Nephron (organoid): ENCODE data around the gene PKHD1.
A peak's percentile ranks its signal among the peaks of the same experiment; 100 is the strongest.
"Not testable (repeated sequence)": the region's sequence is repeated elsewhere in the genome, so short reads cannot be mapped to it uniquely, and the experiment has no call there.

Experiments
- H3K27ac Mint-ChIP-seq, 3 experiments: 2 replicates each; pipeline ENCODE4 v1.8.0; 2020; ENCODE audit warnings: mixed read lengths in 3 of 3, mild to moderate bottlenecking in 2 of 3, moderate library complexity in 1 of 3
- H3K27me3 Mint-ChIP-seq: 2 replicates; pipeline ENCODE4 v1.8.0; 2021; ENCODE audit warnings: low read depth, mild to moderate bottlenecking, moderate library complexity, mixed read lengths
- H3K36me3 Mint-ChIP-seq: 2 replicates; pipeline ENCODE4 v1.8.0; 2020; ENCODE audit warnings: low read depth, mixed read lengths
- H3K4me1 Mint-ChIP-seq: 2 replicates; pipeline ENCODE4 v1.8.0; 2020; ENCODE audit warnings: mixed read lengths
- H3K4me3 Mint-ChIP-seq, 3 experiments: 2 replicates each; pipeline ENCODE4 v1.8.0; 2020; ENCODE audit warnings: mild to moderate bottlenecking in 3 of 3, mixed read lengths in 3 of 3, moderate library complexity in 2 of 3
- H3K9me3 Mint-ChIP-seq: 2 replicates; pipeline ENCODE4 v1.8.0; 2020; ENCODE audit warnings: mixed read lengths
- TF ChIP-seq, protein P1 (sequence below), 3 experiments: fragments of 200-600 bp; sonication (generic); IDR thresholded peaks; one replicate each; pipeline ENCODE4 v1.5.0; 2021; ENCODE audit warnings: antibody characterized with exemption in 3 of 3; ENCODE audit not compliant: unreplicated experiment in 3 of 3

The PKHD1 gene

DNA sequence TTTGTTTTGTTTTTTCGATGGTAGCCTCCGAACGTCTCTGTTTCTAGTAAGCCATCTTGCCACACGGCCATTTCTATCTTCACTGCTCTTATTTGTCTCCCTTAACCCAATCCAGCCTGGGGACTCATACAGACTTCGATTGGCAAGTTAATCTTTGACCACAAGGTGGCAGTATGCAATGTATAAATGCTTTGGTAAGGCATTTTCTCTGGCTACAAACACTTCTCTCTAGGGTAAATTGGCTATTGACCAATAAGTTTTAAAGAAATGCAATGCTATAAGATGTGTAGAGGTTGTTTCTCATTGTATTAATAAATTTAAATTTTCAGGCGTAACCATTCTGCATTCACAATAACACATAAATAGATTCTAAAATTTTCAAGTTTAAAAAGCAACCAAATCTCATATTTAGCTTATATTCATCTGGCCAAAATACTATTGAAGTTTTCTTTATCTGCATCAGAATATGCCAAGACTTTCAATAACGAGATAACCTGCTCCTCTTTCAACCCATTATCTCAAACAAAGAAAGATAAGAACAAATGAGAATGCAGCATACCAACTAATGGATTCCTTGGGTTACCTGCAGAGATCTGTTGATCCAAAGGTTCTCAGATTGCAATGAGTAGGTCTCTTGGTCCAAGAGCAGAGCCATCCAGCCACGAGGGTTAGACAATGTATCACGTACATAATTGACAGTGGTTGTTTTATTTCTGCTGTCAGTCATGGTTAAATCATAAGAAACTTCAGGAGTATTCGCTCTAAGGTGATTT is 231.9 kb downstream of the PKHD1 start:
- TF ChIP-seq, protein P1, sequence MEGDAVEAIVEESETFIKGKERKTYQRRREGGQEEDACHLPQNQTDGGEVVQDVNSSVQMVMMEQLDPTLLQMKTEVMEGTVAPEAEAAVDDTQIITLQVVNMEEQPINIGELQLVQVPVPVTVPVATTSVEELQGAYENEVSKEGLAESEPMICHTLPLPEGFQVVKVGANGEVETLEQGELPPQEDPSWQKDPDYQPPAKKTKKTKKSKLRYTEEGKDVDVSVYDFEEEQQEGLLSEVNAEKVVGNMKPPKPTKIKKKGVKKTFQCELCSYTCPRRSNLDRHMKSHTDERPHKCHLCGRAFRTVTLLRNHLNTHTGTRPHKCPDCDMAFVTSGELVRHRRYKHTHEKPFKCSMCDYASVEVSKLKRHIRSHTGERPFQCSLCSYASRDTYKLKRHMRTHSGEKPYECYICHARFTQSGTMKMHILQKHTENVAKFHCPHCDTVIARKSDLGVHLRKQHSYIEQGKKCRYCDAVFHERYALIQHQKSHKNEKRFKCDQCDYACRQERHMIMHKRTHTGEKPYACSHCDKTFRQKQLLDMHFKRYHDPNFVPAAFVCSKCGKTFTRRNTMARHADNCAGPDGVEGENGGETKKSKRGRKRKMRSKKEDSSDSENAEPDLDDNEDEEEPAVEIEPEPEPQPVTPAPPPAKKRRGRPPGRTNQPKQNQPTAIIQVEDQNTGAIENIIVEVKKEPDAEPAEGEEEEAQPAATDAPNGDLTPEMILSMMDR (IDR thresholded peaks at IDR 0.05; ENCODE audit: unreplicated experiment in 3 of 3) = peak; percentile 69 to 72 (median 70)

DNA sequence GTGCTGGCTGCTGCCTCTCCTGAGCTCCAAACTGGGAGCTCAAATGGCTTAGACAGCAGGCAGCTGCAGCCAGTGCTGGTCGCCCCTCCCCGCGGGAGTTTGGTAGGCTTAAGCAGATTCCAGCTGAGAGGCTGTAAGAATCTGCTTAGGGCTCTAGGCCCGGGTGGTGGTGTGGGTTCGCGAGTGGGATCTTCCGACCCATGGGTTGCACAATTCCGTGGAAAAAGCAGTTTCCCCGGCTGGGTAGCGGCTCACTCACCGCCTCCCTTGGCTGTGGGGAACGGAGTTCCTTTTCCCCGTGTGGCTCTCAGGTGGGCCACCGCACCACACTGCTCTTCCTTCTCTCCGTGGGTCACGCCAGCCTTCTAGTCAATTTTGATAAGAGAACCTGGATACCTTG is 232.5 kb downstream of the PKHD1 start:
- no peaks in the 10 kb centered on the region for H3K27me3 Mint-ChIP-seq
- peaks cover 40% of the 10 kb centered on the region for H3K36me3 Mint-ChIP-seq
- TF ChIP-seq, protein P1 (IDR thresholded peaks at IDR 0.05; ENCODE audit: unreplicated experiment in 3 of 3) = no peak
- peaks cover 34% of the 10 kb centered on the region for H3K9me3 Mint-ChIP-seq
- peaks cover 4% of the 10 kb centered on the region for H3K4me1 Mint-ChIP-seq
- H3K4me3 Mint-ChIP-seq = no peak overlapping the region
- no peak overlapping the region for H3K27ac Mint-ChIP-seq

More for the DNA sequence above, 231.9 kb downstream of the PKHD1 start:
- H3K36me3 Mint-ChIP-seq = peaks cover 33% of the 10 kb centered on the region
- H3K4me3 Mint-ChIP-seq = no peak overlapping the region
- no peaks in the 10 kb centered on the region for H3K27me3 Mint-ChIP-seq
- peaks cover 4% of the 10 kb centered on the region for H3K4me1 Mint-ChIP-seq
- H3K27ac Mint-ChIP-seq = no peak overlapping the region
- H3K9me3 Mint-ChIP-seq = peaks cover 28% of the 10 kb centered on the region

DNA sequence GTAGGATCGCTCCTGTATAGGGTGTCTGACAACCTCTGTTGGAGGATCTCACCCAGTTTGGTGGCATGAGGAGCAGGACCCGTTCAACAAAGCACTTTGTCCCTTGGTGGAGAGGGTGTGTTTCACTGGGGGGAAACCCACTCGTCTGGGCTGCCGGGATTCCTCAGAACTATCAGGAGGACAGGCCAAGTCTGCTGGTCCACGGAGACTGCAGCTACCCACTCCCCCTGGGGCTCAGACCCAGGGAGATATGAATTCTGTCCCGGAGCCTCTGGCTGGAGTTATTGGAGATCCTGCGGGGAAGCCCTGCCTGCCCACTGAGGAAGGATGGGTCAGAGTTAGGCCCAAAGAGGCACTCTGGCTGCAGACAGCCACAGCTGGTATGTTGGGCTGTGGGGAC is 233.1 kb downstream of the PKHD1 start:
- H3K27me3 Mint-ChIP-seq = no peaks in the 10 kb centered on the region
- peaks cover 4% of the 10 kb centered on the region for H3K4me1 Mint-ChIP-seq
- H3K36me3 Mint-ChIP-seq = peaks cover 45% of the 10 kb centered on the region
- no peak overlapping the region for H3K27ac Mint-ChIP-seq
- TF ChIP-seq, protein P1 (IDR thresholded peaks at IDR 0.05; ENCODE audit: unreplicated experiment in 3 of 3) = no peak
- H3K4me3 Mint-ChIP-seq = no peak overlapping the region
- peaks cover 36% of the 10 kb centered on the region for H3K9me3 Mint-ChIP-seq

DNA sequence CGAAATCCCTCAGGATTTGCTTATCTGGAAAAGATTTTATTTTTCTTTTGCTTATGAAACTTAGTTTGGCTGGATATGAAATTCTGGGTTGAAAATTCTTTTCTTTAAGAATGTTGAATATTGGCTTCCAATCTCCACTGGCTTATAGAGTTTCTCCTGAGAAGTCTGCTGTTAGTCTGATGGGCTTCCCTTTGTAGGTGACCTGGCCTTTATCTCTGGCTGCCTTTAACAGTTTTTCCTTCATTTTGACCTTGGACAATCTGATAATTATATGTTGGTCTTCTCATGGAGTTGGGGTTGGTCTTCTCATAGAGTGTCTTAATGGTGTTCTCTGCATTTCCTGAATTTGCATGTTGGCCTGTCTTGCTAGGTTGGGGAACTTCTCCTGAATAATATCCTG is 234.3 kb downstream of the PKHD1 start:
- not testable (repeated sequence) for H3K27me3 Mint-ChIP-seq, H3K4me3 Mint-ChIP-seq, H3K4me1 Mint-ChIP-seq, H3K27ac Mint-ChIP-seq
- Mint-ChIP-seq H3K9me3 (peaks cover 39% of the 10 kb centered on the region), H3K36me3 (peaks cover 48% of the 10 kb centered on the region)

DNA sequence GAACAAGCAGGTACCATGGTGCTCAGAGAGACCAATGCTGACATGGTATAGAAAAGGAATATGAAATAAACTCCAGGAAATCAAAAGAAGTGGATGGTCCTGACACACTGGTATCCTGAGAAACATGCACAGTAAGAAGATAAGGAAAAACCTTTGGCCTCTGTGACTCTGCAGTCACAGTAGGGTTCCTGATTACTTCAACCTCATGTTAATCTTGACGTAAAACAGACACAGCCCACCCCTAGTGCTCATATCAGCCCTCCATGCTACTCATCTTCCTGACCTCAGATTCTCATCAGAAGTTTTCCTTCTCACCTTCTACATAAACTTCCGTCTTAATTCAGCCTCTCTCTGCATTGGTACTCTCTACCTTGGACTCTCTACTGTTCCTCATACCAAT is 240.9 kb downstream of the PKHD1 start:
- H3K27me3 Mint-ChIP-seq = no peaks in the 10 kb centered on the region
- H3K4me3 Mint-ChIP-seq = no peak overlapping the region
- H3K27ac Mint-ChIP-seq = no peak overlapping the region
- H3K4me1 Mint-ChIP-seq = peaks cover 29% of the 10 kb centered on the region
- TF ChIP-seq, protein P1 (IDR thresholded peaks at IDR 0.05; ENCODE audit: unreplicated experiment in 3 of 3) = no peak
- peaks cover 23% of the 10 kb centered on the region for H3K36me3 Mint-ChIP-seq
- peaks cover 16% of the 10 kb centered on the region for H3K9me3 Mint-ChIP-seq

DNA sequence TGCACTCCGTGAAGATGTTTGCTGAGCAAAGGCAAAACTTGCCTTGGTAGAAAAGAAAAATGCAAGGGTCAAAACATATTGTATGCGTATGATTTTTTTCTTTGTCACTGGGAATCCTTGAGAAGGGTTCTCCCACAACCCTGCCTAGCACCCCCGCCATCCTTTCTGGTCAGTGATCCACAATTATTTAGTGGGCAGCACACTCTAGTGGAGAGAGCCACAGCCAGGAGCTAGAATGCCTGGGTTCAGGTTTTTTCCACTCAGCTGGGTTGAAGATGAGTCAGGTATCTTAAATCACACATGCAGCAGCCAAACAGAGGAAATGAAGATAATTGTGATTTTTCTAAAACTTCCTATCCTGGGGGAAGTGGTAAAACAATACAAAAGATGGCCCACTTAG is 243.1 kb downstream of the PKHD1 start:
- peaks cover 47% of the 10 kb centered on the region for H3K4me1 Mint-ChIP-seq
- H3K27ac Mint-ChIP-seq = peak overlapping the region in 1 of 3 experiments; percentile 30
- TF ChIP-seq, protein P1 (IDR thresholded peaks at IDR 0.05; ENCODE audit: unreplicated experiment in 3 of 3) = peak in 1 of 3 experiments; percentile 17
- H3K4me3 Mint-ChIP-seq = no peak overlapping the region
- H3K27me3 Mint-ChIP-seq = no peaks in the 10 kb centered on the region
- peaks cover 7% of the 10 kb centered on the region for H3K36me3 Mint-ChIP-seq
- H3K9me3 Mint-ChIP-seq = peaks cover 3% of the 10 kb centered on the region
